GM10248 (cell line): ENCODE data around the gene DIP2C.

Experiments
- CTCF ChIA-PET: fragments of 300-600 bp; sonication (Branson Sonifier 250); formaldehyde crosslinking; extraction: SDS; loops from one replicate; lab custom pipeline; 2021; ENCODE audit warnings: antibody characterized with exemption; lab: Yijun Ruan, JAX
- POLR2A ChIA-PET: fragments of 350-650 bp; sonication (Branson Sonifier 250); formaldehyde crosslinking; extraction: SDS; loops from one replicate; lab custom pipeline; 2020; ENCODE audit warnings: antibody characterized with exemption; lab: Yijun Ruan, JAX
- DNase-seq: peaks from one replicate; pipeline ENCODE4 v3.0.0; 2012; ENCODE audit errors: extremely low spot score
- TF ChIP-seq, protein P1 (sequence below): IDR thresholded peaks from 2 replicates; pipeline ENCODE4 v1.5.1; 2012; ENCODE audit warnings: mild to moderate bottlenecking, low read depth; ENCODE audit errors: extremely low read depth, missing control alignments, control extremely low read depth

Gene DIP2C

DNA sequence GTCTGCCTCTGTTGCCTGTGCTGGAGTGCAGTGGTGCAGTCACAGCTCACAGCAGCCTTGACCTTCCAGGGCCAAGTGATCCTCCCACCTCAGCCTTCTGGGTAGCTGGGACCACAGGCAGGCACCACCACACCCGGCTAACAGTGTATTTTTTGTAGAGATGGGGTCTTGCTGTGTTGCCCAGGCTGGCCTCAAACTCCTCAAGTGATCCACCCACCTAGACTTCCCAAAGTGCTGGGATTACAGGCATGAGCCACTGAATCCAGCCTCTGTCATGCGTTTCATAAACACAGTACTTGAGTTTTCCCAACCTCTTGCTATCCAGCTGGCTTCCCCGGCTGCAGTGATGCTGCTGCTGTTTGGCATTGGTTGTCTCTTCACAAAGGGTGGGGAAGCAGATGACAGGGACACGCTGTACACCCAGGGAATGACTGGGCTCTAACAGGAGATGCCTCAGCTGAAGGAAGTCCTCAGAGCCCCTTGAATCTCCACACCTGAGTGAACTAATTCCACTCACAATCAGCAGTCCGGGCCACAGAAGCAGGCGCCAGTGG lies 191.5 kb downstream of the DIP2C start:
- TF ChIP-seq, protein P1, sequence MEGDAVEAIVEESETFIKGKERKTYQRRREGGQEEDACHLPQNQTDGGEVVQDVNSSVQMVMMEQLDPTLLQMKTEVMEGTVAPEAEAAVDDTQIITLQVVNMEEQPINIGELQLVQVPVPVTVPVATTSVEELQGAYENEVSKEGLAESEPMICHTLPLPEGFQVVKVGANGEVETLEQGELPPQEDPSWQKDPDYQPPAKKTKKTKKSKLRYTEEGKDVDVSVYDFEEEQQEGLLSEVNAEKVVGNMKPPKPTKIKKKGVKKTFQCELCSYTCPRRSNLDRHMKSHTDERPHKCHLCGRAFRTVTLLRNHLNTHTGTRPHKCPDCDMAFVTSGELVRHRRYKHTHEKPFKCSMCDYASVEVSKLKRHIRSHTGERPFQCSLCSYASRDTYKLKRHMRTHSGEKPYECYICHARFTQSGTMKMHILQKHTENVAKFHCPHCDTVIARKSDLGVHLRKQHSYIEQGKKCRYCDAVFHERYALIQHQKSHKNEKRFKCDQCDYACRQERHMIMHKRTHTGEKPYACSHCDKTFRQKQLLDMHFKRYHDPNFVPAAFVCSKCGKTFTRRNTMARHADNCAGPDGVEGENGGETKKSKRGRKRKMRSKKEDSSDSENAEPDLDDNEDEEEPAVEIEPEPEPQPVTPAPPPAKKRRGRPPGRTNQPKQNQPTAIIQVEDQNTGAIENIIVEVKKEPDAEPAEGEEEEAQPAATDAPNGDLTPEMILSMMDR: no peak
- ChIA-PET POLR2A (no interaction called here), CTCF (interaction anchor here (0.9 to 2.3 kb wide), 2 partner anchors 8 to 12 kb away, joined by 3 to 7 read pairs; no protein-coding TSS in a partner anchor)
- no peak for DNase-seq

DNA sequence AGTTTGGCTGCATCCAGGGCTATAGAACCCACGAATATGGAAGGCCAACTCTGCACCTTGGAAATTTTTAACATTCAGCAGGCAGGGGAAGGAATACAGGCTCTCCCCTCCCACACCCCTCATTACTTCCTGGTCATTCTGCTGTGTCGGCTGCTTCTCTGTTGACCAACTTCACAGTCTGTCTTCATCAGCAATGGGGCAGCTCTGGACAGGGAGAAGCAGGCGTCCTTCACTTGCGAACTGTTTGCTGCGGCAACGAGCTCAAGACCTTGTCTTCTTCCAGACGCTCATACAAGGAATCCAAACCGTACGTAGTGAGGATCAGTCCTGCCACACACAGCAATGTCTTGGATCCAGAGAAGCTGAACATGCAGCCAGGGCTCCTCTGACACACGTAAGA lies 192.2 kb downstream of the DIP2C start:
- TF ChIP-seq, protein P1: no peak
- ChIA-PET CTCF (interaction anchor here (0.9 to 2.3 kb wide), 2 partner anchors 8 to 13 kb away, joined by 3 to 7 read pairs; no protein-coding TSS in a partner anchor), POLR2A (no interaction called here)
- no peak for DNase-seq

DNA sequence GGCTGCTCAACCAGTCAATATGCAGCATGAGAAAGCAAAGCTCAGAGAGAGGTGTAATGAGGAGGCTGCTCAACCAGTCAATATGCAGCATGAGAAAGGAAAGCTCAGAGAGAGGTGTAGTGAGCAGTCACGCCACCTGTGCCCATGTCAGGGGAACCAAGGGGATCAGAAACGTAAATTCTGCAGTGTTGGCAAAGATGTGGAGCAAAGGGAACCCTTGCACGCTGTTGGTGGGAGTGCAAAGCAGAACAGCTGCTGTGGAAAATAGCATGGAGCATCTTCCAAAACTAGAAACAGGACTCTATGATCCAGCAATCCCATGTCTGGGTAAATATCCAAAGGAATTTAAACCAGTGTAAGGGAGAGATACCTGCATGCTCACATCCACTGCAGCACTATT lies 194.9 kb downstream of the DIP2C start:
- ChIA-PET CTCF (no interaction called here), POLR2A (no interaction called here)
- DNase-seq: no peak

DNA sequence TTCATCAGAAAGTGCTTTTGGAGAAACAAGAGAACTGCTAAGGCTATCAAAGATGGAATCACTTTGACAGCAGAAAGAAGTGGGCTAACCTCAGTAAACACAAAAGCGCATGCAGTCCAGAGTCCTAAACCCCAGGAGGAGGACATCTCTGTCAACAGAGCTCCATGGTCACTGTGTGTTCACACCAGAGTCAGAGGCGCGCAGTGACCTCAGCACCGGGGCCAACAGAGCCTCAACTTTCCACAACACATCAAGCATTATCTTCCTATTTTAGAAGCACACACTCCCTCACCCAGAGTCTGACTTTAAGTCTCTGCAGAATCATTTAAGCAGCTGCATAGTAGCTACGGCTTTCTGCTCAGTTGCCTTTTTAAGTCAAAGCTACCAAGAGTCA lies 195.3 kb downstream of the DIP2C start:
- TF ChIP-seq, protein P1: no peak
- DNase-seq: no peak
- CTCF ChIA-PET: no interaction called here
- POLR2A ChIA-PET: no interaction called here

More for the DNA sequence above, 194.9 kb downstream of the DIP2C start:
- TF ChIP-seq, protein P1: no peak

DNA sequence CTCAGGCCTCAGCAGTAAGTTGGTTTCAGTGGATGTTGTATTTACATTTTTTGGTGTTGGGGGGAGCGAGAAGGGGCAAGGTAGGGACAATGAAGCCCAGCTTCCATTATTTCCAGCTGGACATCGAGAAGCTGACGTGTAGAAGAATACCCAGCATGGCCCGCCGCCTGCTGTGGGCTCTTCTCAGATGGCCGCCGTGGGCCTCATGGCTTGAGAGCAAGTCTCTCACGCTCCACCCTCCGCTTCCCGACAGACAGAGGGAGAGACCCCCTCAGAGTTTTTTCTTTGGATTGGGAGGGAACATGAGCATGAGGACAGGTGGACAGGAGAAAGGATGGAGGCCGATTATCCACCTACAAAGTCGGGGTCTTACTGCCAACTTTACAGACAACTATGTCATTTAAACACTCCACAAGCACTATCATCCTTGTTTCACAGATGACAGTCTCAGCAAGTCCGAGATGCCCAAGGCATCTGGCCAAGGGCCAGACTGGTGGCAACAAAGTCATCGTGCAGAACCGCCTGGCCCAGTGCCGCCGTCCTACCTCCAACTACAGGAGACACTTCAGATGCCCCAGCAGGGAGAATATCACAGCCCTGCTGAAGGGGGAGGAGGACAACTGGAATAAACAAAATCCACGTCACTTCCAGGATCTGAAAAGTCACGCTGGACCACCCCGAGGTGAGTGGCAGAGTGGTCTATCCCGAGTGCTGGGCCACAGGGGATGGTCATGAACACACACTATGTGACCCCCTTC lies 195.9 kb downstream of the DIP2C start:
- TF ChIP-seq, protein P1: no peak
- no peak for DNase-seq
- ChIA-PET POLR2A (no interaction called here), CTCF (no interaction called here)

DNA sequence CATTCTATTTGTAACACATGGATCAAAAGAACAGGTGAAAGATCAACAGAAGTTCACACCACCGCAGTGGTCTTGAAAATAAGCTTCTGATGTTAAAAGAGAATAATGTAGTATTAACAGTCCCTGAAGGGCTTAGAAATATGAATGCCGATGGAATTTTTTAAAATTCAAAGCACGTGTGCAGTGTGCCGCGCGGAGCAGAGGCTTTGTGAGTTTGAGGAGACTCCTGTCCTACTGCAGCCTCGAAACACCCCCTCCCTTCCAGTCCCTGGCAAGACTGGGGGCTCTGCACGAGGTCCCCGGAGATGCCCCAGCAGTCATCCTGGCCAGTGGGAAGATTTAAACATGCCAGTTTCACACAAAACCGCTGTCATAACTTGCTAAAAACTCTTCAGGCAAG lies 196.6 kb downstream of the DIP2C start:
- TF ChIP-seq, protein P1: no peak
- DNase-seq: no peak
- POLR2A ChIA-PET: no interaction called here
- CTCF ChIA-PET: no interaction called here
